A549 treated with ZK216348 at 1 μM for 4 hours (cell line): ENCODE measurements around the gene AGBL4. TPM values are rescaled to one million over a fixed set of nuclear protein-coding genes. Genes with fewer than 3 reads are reported as not detected.

Experiments used
- total RNA-seq: library from RNA; stranded (reverse); fragments of 200-300 nt; extraction: Qiagen RNA extraction; gene quantifications from 5 replicates; pipeline ENCODE4 v1.2.3, GENCODE V29; 2022; ENCODE audit warnings: low read depth

AGBL4 gene
- total RNA-seq, result not detected in 5 replicates

GRCh38 chr1:50023292-50024159 lies at the start of gene AGBL4:
TSS of gene AGBL4 (minus strand) at chr1:50023954.

GRCh38 chr1:48776393-48777218 lies 1247.1 kb downstream of the AGBL4 start, which contains the start of gene BEND5:
TSS of gene BEND5 (minus strand) at chr1:48776891. CDS start at chr1:48776831, 60 bp downstream.

Other genes starting within 250 kb of the AGBL4 start
- 0.07 TPM in 1 of 5 replicates, not detected in the others for gene ELAVL4, start 85.0 kb upstream of the AGBL4 start, total RNA-seq